Lung (tissue), 12 donors: Measurements from ENCODE around the gene OR7G2. TPM values are rescaled to one million over a fixed set of nuclear protein-coding genes. Genes with fewer than 3 reads are reported as not detected.

Experiments
- ATAC-seq: fragments of 200-7000 bp; cut with Tn5 transposase; one replicate; pipeline ENCODE4 v1.9.1; 2020; ENCODE audit warnings: moderate number of reproducible peaks; ENCODE audit not compliant: insufficient read depth, low FRiP score
- DNase-seq, 3 donors: peaks; one replicate each; pipeline ENCODE4 v3.0.0-alpha.2; 2013 to 2017
- H3K27ac ChIP-seq, 2 donors: one replicate each; pipeline ENCODE4 v1.5.1; 2013; ENCODE audit warnings: mild to moderate bottlenecking in 2 of 2, moderate library complexity in 2 of 2, control low read depth in 1 of 2, inconsistent platforms in 1 of 2, low read depth in 1 of 2, low read length in 1 of 2
- H3K27me3 ChIP-seq, 3 donors: one replicate each; pipeline ENCODE4 v1.5.1; 2013; ENCODE audit warnings: low read length in 2 of 3; ENCODE audit not compliant: control insufficient read depth in 3 of 3, insufficient read depth in 3 of 3
- H3K36me3 ChIP-seq, 4 donors: one replicate each; pipeline ENCODE4 v1.5.1; 2013; ENCODE audit warnings: low read length in 4 of 4, mild to moderate bottlenecking in 1 of 4, moderate library complexity in 1 of 4; ENCODE audit not compliant: control insufficient read depth in 4 of 4, insufficient read depth in 4 of 4
- H3K4me1 ChIP-seq, 5 donors: one replicate each; pipeline ENCODE4 v1.5.1; 2013; ENCODE audit warnings: low read length in 5 of 5, mild to moderate bottlenecking in 2 of 5, moderate library complexity in 1 of 5; ENCODE audit not compliant: control insufficient read depth in 5 of 5, insufficient read depth in 5 of 5
- H3K4me3 ChIP-seq: one replicate; pipeline ENCODE4 v1.5.1; 2013; ENCODE audit warnings: mild to moderate bottlenecking, control low read depth, moderate library complexity
- H3K9ac ChIP-seq, 2 donors: one replicate each; pipeline ENCODE4 v1.5.1; 2013; ENCODE audit warnings: low read length in 2 of 2, control low read depth in 1 of 2; ENCODE audit not compliant: insufficient read depth in 1 of 2
- H3K9me3 ChIP-seq, 4 donors: one replicate each; pipeline ENCODE4 v1.5.1; 2013; ENCODE audit warnings: low read length in 3 of 4, mild to moderate bottlenecking in 1 of 4, moderate library complexity in 1 of 4; ENCODE audit not compliant: control insufficient read depth in 4 of 4, insufficient read depth in 3 of 4
- WGBS, 2 donors: extraction: QIAGEN DNeasy Blood & Tissue Kit; methylation state at CpG; one replicate each; pipeline ENCODE4 v1.1.7; 2013; 5-methylcytosine and 5-hydroxymethylcytosine counted together
- polyA plus RNA-seq, 2 donors: library from polyadenylated mRNA; stranded (reverse); fragments of 200-250 nt; gene quantifications; one replicate each; pipeline ENCODE4 v1.2.1, GENCODE V29; 2013
- total RNA-seq, 2 donors: library from RNA; depleted of rRNA in 1 of 2; stranded (reverse); fragments of >200 nt in 1 of 2; gene quantifications; one replicate each; pipeline ENCODE4 v1.2.1, GENCODE V29; 2014 to 2021
- TF ChIP-seq, protein P1 (sequence below): IDR thresholded peaks from 2 replicates; pipeline ENCODE4 v1.5.1; 2012; ENCODE audit warnings: mild to moderate bottlenecking; ENCODE audit errors: control extremely low read depth, extremely low read depth
- donor health status: control.
- donor health status: control.
- donor health status: Bipolar disorder and iron deficiency.
- donor health status: healthy.
- donor health status: DM: yes; HTN: yes; CAD: no.

Gene OR7G2
- total and polyA plus RNA-seq, 4 donors: not detected

DNA sequence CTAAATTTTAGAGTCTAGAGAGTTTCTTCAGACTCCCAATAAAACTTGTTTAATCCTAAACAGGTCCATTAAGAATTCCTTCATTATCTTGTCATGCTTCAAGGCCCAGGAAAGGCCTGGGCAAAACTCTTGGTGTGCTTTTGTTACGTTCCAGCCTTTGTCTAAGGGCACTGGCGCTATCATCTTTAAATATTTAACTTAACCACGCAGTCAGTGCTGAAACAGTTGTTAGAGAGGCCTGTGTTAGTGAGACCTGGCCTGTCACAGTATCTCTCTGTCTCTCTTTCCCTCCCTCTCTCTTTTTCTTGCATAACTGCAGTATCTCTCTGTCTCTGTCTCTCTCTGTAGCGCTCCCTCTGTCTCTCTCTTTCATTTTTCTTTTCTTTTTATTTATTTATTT, 28.6 kb downstream of the OR7G2 start:
- H3K4me1 ChIP-seq: peaks cover 0 to 11% (median 4%) of the 10 kb centered on the region in 5 donors
- H3K27me3 ChIP-seq: no peaks in the 10 kb centered on the region
- H3K27ac ChIP-seq: no peak overlapping the region
- DNase-seq: no peak
- TF ChIP-seq, protein P1, sequence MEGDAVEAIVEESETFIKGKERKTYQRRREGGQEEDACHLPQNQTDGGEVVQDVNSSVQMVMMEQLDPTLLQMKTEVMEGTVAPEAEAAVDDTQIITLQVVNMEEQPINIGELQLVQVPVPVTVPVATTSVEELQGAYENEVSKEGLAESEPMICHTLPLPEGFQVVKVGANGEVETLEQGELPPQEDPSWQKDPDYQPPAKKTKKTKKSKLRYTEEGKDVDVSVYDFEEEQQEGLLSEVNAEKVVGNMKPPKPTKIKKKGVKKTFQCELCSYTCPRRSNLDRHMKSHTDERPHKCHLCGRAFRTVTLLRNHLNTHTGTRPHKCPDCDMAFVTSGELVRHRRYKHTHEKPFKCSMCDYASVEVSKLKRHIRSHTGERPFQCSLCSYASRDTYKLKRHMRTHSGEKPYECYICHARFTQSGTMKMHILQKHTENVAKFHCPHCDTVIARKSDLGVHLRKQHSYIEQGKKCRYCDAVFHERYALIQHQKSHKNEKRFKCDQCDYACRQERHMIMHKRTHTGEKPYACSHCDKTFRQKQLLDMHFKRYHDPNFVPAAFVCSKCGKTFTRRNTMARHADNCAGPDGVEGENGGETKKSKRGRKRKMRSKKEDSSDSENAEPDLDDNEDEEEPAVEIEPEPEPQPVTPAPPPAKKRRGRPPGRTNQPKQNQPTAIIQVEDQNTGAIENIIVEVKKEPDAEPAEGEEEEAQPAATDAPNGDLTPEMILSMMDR: no peak
- no peak overlapping the region for H3K4me3 ChIP-seq
- no peak overlapping the region for H3K9ac ChIP-seq
- ATAC-seq: no peak
- H3K36me3 ChIP-seq: no peaks in the 10 kb centered on the region
- no peaks in the 10 kb centered on the region for H3K9me3 ChIP-seq
- WGBS, 2 donors: 74 to 80% methylated on average over 4 of the region's 4 CpGs

GRCh38 chr19:9076901-9077300, 30.4 kb downstream of the OR7G2 start:
- H3K9ac ChIP-seq: no peak overlapping the region
- no peaks in the 10 kb centered on the region for H3K9me3 ChIP-seq
- ATAC-seq: no peak
- DNase-seq: no peak
- H3K4me3 ChIP-seq: no peak overlapping the region
- TF ChIP-seq, protein P1: no peak
- no peak overlapping the region for H3K27ac ChIP-seq
- no peaks in the 10 kb centered on the region for H3K27me3 ChIP-seq
- 82 to 88% methylated on average over 10 of the region's 10 CpGs for WGBS, 2 donors
- H3K4me1 ChIP-seq: peaks cover 0 to 11% (median 4%) of the 10 kb centered on the region in 5 donors
- no peaks in the 10 kb centered on the region for H3K36me3 ChIP-seq

DNA sequence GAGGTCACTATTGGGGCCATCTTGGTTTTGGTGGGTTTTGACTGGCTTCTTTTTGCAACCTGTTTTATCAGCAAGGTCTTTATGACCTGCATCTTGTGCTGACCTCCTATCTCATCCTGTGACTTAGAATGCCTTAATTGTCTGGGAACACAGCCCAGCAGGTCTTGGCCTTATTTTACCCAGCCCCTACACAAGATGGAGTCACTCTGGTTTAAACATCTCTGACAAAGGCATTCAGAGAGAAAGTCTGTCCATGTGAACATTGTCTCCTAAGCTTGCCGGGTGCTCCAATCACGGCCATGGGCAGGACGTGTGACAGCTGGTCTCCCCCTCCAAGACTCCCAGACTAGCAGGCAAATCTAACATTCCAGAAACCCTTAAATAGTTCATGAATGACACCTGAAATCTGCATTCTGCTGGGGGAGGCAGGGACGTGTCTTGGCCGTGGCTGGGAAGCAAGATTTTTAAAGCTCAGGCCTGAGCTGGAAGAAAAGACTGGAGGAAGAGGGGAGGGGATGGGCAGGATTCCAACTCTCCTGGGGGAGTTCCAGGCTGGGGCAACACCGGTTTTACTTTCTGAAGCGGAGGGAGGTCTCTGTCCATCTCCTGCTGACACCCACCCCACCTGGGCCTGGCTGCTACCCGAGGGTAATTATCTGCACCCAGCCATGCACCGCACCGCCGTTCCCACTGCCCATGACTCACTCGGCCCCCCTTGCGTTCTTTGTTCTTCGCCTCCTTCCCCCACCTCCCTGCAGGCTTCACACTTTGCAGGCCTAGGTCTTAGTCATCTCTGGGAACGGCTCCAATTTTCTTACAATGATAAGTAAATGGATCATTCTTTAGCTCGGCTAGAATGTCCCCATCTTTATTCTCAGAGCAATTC, 32.0 kb downstream of the OR7G2 start:
- WGBS, 2 donors: 27 to 53% methylated on average over 16 of the region's 16 CpGs
- H3K36me3 ChIP-seq: no peaks in the 10 kb centered on the region
- TF ChIP-seq, protein P1: no peak
- H3K27me3 ChIP-seq: no peaks in the 10 kb centered on the region
- DNase-seq (peak; percentile 74 to 90 (median 82)), ATAC-seq (peak; percentile 77)
- H3K27ac ChIP-seq: no peak overlapping the region
- H3K4me1 ChIP-seq: peaks cover 0 to 11% (median 4%) of the 10 kb centered on the region in 5 donors
- H3K9ac ChIP-seq: no peak overlapping the region
- no peak overlapping the region for H3K4me3 ChIP-seq
- H3K9me3 ChIP-seq: no peaks in the 10 kb centered on the region
